Right atrium auricular region (tissue), 2 donors: ENCODE measurements around the gene C1orf53. TPM values are rescaled to one million over a fixed set of nuclear protein-coding genes. Genes with fewer than 3 reads are reported as not detected.
"Not testable (repeated sequence)": the region's sequence is repeated elsewhere in the genome, so short reads cannot be mapped to it uniquely, and the experiment has no call there.

Experiments
- DNase-seq: peaks from one replicate; pipeline ENCODE4 v3.0.0-alpha.2; 2019; ENCODE audit warnings: low spot score
- H3K27ac ChIP-seq, 2 donors: fragments of 200-600 bp; sonication (generic); 1 replicate in 1 of 2; 2 replicates in 1 of 2; pipeline ENCODE4 v1.5.1; 2016 to 2019
- H3K27me3 ChIP-seq, 2 donors: fragments of 200-600 bp; sonication (generic); one replicate each; pipeline versions ENCODE4 v1.5.1 to v1.6.0; 2017 to 2019
- H3K36me3 ChIP-seq: fragments of 200-600 bp; sonication (generic); one replicate; pipeline ENCODE4 v1.5.1; 2016
- H3K4me1 ChIP-seq, 2 donors: fragments of 200-600 bp; sonication (generic); one replicate each; pipeline versions ENCODE4 v1.5.1 to v1.6.0; 2017 to 2019
- H3K4me3 ChIP-seq, 2 donors: fragments of 200-600 bp; sonication (generic); 1 replicate in 1 of 2; 2 replicates in 1 of 2; pipeline ENCODE4 v1.5.1; 2017 to 2019; ENCODE audit warnings: mild to moderate bottlenecking in 1 of 2, moderate library complexity in 1 of 2
- H3K9me3 ChIP-seq, 2 donors: fragments of 200-600 bp; sonication (generic); one replicate each; pipeline ENCODE4 v1.5.1; 2019
- total RNA-seq, 2 donors: library from RNA; depleted of rRNA; stranded (reverse); fragments of >200 nt; gene quantifications; one replicate each; pipeline ENCODE4 v1.1.0, GENCODE V29; 2016
- TF ChIP-seq, protein P1 (sequence below), 2 donors: fragments of 200-600 bp; sonication (generic); IDR thresholded peaks; one replicate each; pipeline ENCODE4 v1.5.1; 2019; ENCODE audit warnings: antibody characterized with exemption in 2 of 2

Gene C1orf53
- total RNA-seq, 2 donors from 2014 or later = 4.0 to 12.1 TPM

DNA sequence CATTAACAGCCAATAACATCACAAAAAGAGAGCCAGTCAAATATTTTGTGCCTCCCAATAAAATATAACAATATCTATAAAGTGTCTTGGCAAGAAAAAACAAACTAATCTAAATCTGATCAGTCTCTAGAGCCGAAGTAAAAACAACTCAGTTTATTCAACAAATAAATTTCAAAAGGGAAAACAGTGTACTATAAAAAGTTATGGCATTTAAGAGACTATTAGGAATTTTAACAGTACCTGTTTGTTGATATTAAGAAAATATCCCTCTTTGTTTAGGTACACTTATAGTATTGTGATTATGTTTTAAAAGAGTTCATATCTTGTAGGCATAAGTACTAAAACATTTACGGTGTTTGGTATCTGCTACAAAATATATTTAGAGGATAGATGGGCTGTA, 36.6 kb upstream of the C1orf53 start:
- Histone ChIP-seq H3K27ac (no peak overlapping the region), H3K27me3 (no peaks in the 10 kb centered on the region), H3K9me3 (no peaks in the 10 kb centered on the region), H3K36me3 (no peaks in the 10 kb centered on the region), H3K4me3 (no peak overlapping the region), H3K4me1 (no peaks in the 10 kb centered on the region)
- DNase-seq = no peak
- TF ChIP-seq, protein P1, sequence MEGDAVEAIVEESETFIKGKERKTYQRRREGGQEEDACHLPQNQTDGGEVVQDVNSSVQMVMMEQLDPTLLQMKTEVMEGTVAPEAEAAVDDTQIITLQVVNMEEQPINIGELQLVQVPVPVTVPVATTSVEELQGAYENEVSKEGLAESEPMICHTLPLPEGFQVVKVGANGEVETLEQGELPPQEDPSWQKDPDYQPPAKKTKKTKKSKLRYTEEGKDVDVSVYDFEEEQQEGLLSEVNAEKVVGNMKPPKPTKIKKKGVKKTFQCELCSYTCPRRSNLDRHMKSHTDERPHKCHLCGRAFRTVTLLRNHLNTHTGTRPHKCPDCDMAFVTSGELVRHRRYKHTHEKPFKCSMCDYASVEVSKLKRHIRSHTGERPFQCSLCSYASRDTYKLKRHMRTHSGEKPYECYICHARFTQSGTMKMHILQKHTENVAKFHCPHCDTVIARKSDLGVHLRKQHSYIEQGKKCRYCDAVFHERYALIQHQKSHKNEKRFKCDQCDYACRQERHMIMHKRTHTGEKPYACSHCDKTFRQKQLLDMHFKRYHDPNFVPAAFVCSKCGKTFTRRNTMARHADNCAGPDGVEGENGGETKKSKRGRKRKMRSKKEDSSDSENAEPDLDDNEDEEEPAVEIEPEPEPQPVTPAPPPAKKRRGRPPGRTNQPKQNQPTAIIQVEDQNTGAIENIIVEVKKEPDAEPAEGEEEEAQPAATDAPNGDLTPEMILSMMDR (IDR thresholded peaks at IDR 0.05) = no peak

DNA sequence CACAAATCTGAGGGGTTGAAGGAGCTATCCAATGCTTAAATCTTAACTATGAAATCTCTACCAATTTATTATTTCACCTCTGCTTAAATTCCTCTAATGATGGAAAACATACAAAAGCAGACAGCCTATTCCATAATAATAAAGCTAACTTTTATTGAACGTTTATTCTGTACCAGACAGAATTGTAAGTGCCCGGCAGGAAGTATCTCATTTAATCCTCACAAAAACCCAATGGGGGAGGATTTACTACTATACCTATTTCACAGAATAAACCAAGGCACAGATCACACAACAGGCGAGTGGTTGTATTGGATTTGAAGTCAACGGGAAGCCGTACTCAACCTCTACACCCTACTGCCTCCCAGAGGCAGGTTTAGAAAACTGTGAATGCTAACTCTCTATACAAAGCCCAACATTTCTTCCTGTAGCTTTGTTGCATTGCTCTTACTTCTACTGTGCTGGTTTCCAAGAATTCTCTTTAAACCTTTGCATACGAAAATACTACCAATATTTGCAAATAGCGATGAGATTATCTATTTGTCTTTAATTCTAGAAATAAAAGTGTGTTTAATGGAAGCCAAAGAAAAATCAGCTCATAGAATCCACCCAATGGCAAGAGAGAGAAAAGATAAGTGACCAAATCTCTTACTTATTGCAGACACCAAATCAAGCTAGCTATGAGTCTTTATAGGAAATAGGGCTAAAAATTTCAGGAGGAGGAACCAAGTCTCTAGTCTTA, 33.5 kb upstream of the C1orf53 start:
- TF ChIP-seq, protein P1 (IDR thresholded peaks at IDR 0.05) = peak; percentile 61 to 77
- no peaks in the 10 kb centered on the region for H3K27me3 ChIP-seq
- no peak overlapping the region for H3K27ac ChIP-seq

DNA sequence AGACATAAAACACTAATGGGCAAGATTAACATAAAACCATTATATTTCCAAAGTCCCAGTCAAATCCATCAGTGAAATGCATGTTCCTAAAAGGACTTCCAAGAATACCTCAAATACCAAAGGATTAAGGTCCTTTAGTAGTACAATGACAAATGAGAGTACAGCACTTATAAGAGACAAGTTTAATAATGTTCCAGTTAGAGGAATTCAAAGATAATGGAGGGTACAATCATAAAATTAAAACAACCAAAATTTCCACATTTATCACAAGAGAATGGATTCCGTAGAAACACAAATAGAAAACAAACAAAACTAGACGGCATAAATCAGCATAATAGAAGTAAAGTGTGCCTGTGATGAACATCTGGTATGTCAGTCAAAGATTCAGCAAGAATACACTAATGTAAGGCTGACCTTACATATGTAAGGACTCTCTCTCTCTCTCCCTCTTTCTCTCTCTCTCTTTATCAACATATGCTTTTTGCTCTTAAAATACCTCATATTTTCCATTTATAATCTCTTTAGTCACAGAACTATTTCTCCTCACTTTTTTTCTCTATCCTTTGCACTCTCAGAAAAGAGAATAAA, 32.8 kb upstream of the C1orf53 start:
- DNase-seq = no peak
- Histone ChIP-seq H3K4me3 (no peak overlapping the region), H3K27me3 (no peaks in the 10 kb centered on the region), H3K36me3 (no peaks in the 10 kb centered on the region), H3K9me3 (no peaks in the 10 kb centered on the region), H3K4me1 (no peaks in the 10 kb centered on the region), H3K27ac (no peak overlapping the region)
- TF ChIP-seq, protein P1 (IDR thresholded peaks at IDR 0.05) = no peak

More for the DNA sequence above, 33.5 kb upstream of the C1orf53 start:
- no peak overlapping the region for H3K4me3 ChIP-seq
- H3K9me3 ChIP-seq = no peaks in the 10 kb centered on the region
- H3K4me1 ChIP-seq = no peaks in the 10 kb centered on the region
- no peaks in the 10 kb centered on the region for H3K36me3 ChIP-seq
- DNase-seq = no peak

DNA sequence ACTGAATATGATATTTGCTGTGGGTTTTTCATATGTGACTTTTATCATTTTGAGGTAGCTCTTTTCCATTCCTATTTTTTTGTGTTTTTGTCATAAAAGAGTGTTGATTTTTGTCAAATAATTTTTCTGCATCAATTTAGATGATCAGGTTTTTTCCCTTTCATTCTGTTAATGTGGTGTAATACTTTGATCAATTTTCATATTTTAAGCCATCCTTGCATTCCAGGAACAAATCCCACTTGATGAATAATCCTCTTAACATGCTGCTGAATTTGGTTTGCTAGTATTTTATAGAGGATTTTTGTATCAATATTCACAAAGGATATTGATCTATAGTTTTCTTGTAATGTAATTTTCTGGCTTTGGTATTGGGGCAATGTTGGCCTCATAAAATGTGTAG, 25.5 kb upstream of the C1orf53 start:
- H3K27ac ChIP-seq = no peak overlapping the region
- no peak for DNase-seq
- H3K27me3 ChIP-seq = no peaks in the 10 kb centered on the region
- no peak overlapping the region for H3K4me3 ChIP-seq
- H3K4me1 ChIP-seq = no peaks in the 10 kb centered on the region
- TF ChIP-seq, protein P1 (IDR thresholded peaks at IDR 0.05) = no peak
- peaks cover 0 to 20% of the 10 kb centered on the region in 2 donors for H3K9me3 ChIP-seq
- H3K36me3 ChIP-seq = no peaks in the 10 kb centered on the region

- not testable (repeated sequence) for H3K4me1 ChIP-seq, H3K27ac ChIP-seq, H3K36me3 ChIP-seq, H3K27me3 ChIP-seq, DNase-seq, H3K4me3 ChIP-seq
- H3K9me3 ChIP-seq = peaks cover 0 to 20% of the 10 kb centered on the region in 2 donors
Observed at GRCh38 chr1:197880385-197880784, 22.0 kb upstream of the C1orf53 start.

DNA sequence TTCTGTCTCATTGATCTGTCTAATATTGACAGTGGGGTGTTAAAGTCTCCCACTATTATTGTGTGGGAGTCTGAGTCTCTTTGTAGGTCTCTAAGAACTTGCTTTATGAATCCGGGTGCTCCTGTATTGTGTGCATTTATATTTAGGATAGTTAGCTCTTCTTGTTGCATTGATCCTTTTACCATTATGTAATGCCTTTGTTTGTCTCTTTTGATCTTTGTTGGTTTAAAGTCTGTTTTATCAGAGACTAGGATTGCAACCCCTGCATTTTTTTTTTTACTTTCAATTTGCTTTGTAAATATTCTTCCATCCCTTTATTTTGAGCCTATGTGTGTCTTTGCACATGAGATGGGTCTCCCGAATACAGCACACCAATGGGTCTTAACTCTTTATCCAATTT, 20.2 kb upstream of the C1orf53 start:
- H3K36me3 ChIP-seq, H3K4me3 ChIP-seq, DNase-seq, H3K27me3 ChIP-seq, H3K4me1 ChIP-seq, H3K27ac ChIP-seq, H3K9me3 ChIP-seq: not testable (repeated sequence)

- Histone ChIP-seq H3K4me3 (no peak overlapping the region), H3K9me3 (no peaks in the 10 kb centered on the region), H3K36me3 (no peaks in the 10 kb centered on the region), H3K4me1 (no peaks in the 10 kb centered on the region), H3K27ac (no peak overlapping the region), H3K27me3 (no peaks in the 10 kb centered on the region)
- DNase-seq = no peak
- TF ChIP-seq, protein P1 (IDR thresholded peaks at IDR 0.05) = no peak
Observed at GRCh38 chr1:197884173-197884572, 18.3 kb upstream of the C1orf53 start.
